H1 (cell line): ENCODE measurements around the gene MACF1. TPM values are rescaled to one million over a fixed set of nuclear protein-coding genes. Genes with fewer than 3 reads are reported as not detected.

Experiments
- CTCF ChIA-PET: fragments of 300-600 bp; sonication (Branson Sonifier 250); formaldehyde crosslinking; loops from one replicate; lab custom pipeline; 2021; ENCODE audit not compliant: partially characterized antibody; lab: Charles Lee
- POLR2A ChIA-PET: fragments of 300-600 bp; sonication (Branson Sonifier 250); formaldehyde crosslinking; loops from one replicate; lab custom pipeline; 2021; ENCODE audit warnings: inconsistent platforms; ENCODE audit not compliant: partially characterized antibody; lab: Charles Lee
- DNase-seq, 2 experiments: peaks; one replicate each; pipeline versions ENCODE4 v3.0.0 to v3.0.0-alpha.2; 2010 to 2022; ENCODE audit warnings: low spot score in 2 of 2, low read depth in 1 of 2, mixed read lengths in 1 of 2
- FAIRE-seq: peaks from 2 replicates; lab custom pipeline; 2011; peaks lifted over from hg19 to GRCh38; lab: Jason Lieb, UNC
- H2AFZ ChIP-seq: 2 replicates; pipeline ENCODE4 v1.8.1; 2012; ENCODE audit warnings: low read length, inconsistent platforms
- H2AK5ac ChIP-seq: 2 replicates; pipeline ENCODE4 v1.6.1; 2013; ENCODE audit warnings: low read depth, low read length
- H2BK120ac ChIP-seq: replicated peaks from 2 replicates; pipeline ENCODE3; 2013; ENCODE audit warnings: low read depth, low read length, inconsistent platforms
- H2BK12ac ChIP-seq: 2 replicates; pipeline ENCODE4 v1.6.1; 2013; ENCODE audit warnings: low read depth, low read length
- H2BK15ac ChIP-seq: 2 replicates; pipeline ENCODE4 v1.6.1; 2013; ENCODE audit warnings: low read length
- H2BK20ac ChIP-seq: 2 replicates; pipeline ENCODE4 v1.6.1; 2013; ENCODE audit warnings: low read length
- H2BK5ac ChIP-seq: 2 replicates; pipeline ENCODE4 v1.6.1; 2013; ENCODE audit warnings: low read depth, low read length
- H3K14ac ChIP-seq: 2 replicates; pipeline ENCODE4 v1.6.1; 2013; ENCODE audit warnings: inconsistent platforms; ENCODE audit not compliant: insufficient read length
- H3K18ac ChIP-seq: 2 replicates; pipeline ENCODE4 v1.6.1; 2013; ENCODE audit warnings: low read length; ENCODE audit errors: extremely low read depth
- H3K23ac ChIP-seq: 2 replicates; pipeline ENCODE4 v1.6.1; 2013; ENCODE audit warnings: inconsistent platforms; ENCODE audit not compliant: insufficient read length
- H3K23me2 ChIP-seq: 2 replicates; pipeline ENCODE4 v1.6.1; 2013; ENCODE audit warnings: low read depth, low read length
- H3K27ac ChIP-seq: 2 replicates; pipeline ENCODE4 v1.6.1; 2011; ENCODE audit warnings: low read depth, low read length, inconsistent platforms
- H3K27me3 ChIP-seq, 4 experiments: replicated peaks in 1 of 4; 1 replicate in 1 of 4; 2 replicates in 3 of 4; pipeline versions ENCODE4 v1.6.1 to v1.8.1; 2011 to 2013; ENCODE audit warnings: low read length in 3 of 4, mild to moderate bottlenecking in 3 of 4, inconsistent platforms in 2 of 4, mixed read lengths in 2 of 4, moderate library complexity in 1 of 4; ENCODE audit not compliant: control insufficient read depth in 3 of 4, insufficient read depth in 3 of 4; ENCODE audit errors: extremely low read depth in 1 of 4
- H3K36me3 ChIP-seq, 4 experiments: 2 replicates each; pipeline versions ENCODE4 v1.6.1 to v1.8.1; 2011 to 2013; ENCODE audit warnings: mild to moderate bottlenecking in 4 of 4, low read length in 3 of 4, moderate library complexity in 2 of 4, control low read depth in 1 of 4, inconsistent platforms in 1 of 4; ENCODE audit not compliant: insufficient read depth in 4 of 4, control insufficient read depth in 2 of 4
- H3K4ac ChIP-seq: replicated peaks from 2 replicates; pipeline ENCODE3; 2013; ENCODE audit warnings: low read length, low read depth, mixed read lengths, inconsistent platforms; ENCODE audit not compliant: insufficient read length
- H3K4me1 ChIP-seq, 4 experiments: replicated peaks in 1 of 4; 1 replicate in 1 of 4; 2 replicates in 3 of 4; pipeline versions ENCODE4 v1.6.1 to v1.8.1; 2011 to 2013; ENCODE audit warnings: low read length in 3 of 4, inconsistent platforms in 2 of 4, mixed read lengths in 1 of 4; ENCODE audit not compliant: insufficient read depth in 4 of 4, control insufficient read depth in 3 of 4
- H3K4me2 ChIP-seq, 2 experiments: 2 replicates each; pipeline versions ENCODE4 v1.6.1 to v1.8.1; 2011 to 2013; ENCODE audit warnings: low read depth in 2 of 2, low read length in 2 of 2, control low read depth in 1 of 2, inconsistent platforms in 1 of 2, mild to moderate bottlenecking in 1 of 2; ENCODE audit not compliant: insufficient read depth in 1 of 2
- H3K4me3 ChIP-seq, 4 experiments: fragments of 200-600, 300-600 bp in 1 of 4; sonication (generic), shearing (Covaris generic), sonication (Bioruptor Twin) in 1 of 4; 2 replicates each; pipeline versions ENCODE4 v1.5.1 to v1.8.1; 2011 to 2016; ENCODE audit warnings: low read length in 4 of 4, low read depth in 3 of 4, control low read depth in 2 of 4, inconsistent platforms in 2 of 4, mild to moderate bottlenecking in 2 of 4, mixed read lengths in 1 of 4, moderate library complexity in 1 of 4; ENCODE audit not compliant: insufficient read depth in 2 of 4; ENCODE audit errors: extremely low read depth in 1 of 4
- H3K56ac ChIP-seq: replicated peaks from 2 replicates; pipeline ENCODE3; 2013; ENCODE audit warnings: low read depth, mild to moderate bottlenecking, mixed read lengths, low read length, inconsistent platforms; ENCODE audit not compliant: insufficient read length
- H3K79me1 ChIP-seq: 2 replicates; pipeline ENCODE4 v1.6.1; 2013; ENCODE audit warnings: low read depth, low read length, control low read depth
- H3K79me2 ChIP-seq, 2 experiments: 2 replicates each; pipeline versions ENCODE4 v1.6.1 to v1.8.1; 2012 to 2013; ENCODE audit warnings: low read length in 2 of 2, mild to moderate bottlenecking in 2 of 2, inconsistent platforms in 1 of 2; ENCODE audit not compliant: insufficient read depth in 2 of 2, control insufficient read depth in 1 of 2
- H3K9ac ChIP-seq, 4 experiments: replicated peaks in 1 of 4; 1 replicate in 1 of 4; 2 replicates in 3 of 4; pipeline versions ENCODE4 v1.6.1 to v1.8.1; 2011 to 2013; ENCODE audit warnings: low read depth in 3 of 4, low read length in 3 of 4, control low read depth in 2 of 4, mild to moderate bottlenecking in 2 of 4, moderate library complexity in 2 of 4, inconsistent platforms in 1 of 4; ENCODE audit errors: extremely low read depth in 1 of 4
- H3K9me3 ChIP-seq, 2 experiments: 2 replicates each; pipeline versions ENCODE4 v1.6.1 to v1.8.1; 2012 to 2013; ENCODE audit warnings: mild to moderate bottlenecking in 2 of 2, moderate library complexity in 2 of 2, control low read depth in 1 of 2, inconsistent platforms in 1 of 2, low read depth in 1 of 2, low read length in 1 of 2, mixed read lengths in 1 of 2; ENCODE audit not compliant: insufficient read depth in 2 of 2
- H4K20me1 ChIP-seq, 2 experiments: replicated peaks in 1 of 2; 2 replicates each; pipeline versions ENCODE3 to v1.8.1; 2011 to 2013; ENCODE audit warnings: inconsistent platforms in 2 of 2, low read length in 2 of 2, mild to moderate bottlenecking in 1 of 2; ENCODE audit not compliant: insufficient read depth in 2 of 2, control insufficient read depth in 1 of 2
- H4K5ac ChIP-seq: 2 replicates; pipeline ENCODE4 v1.6.1; 2013; ENCODE audit warnings: low read length, low read depth, mixed read lengths, inconsistent platforms; ENCODE audit not compliant: insufficient read length
- H4K8ac ChIP-seq: 2 replicates; pipeline ENCODE4 v1.8.0; 2013; ENCODE audit warnings: mild to moderate bottlenecking, moderate library complexity, low read length, inconsistent platforms; ENCODE audit not compliant: insufficient read depth; ENCODE audit errors: extremely low read depth
- H4K91ac ChIP-seq: replicated peaks from 2 replicates; pipeline ENCODE3; 2013; ENCODE audit warnings: low read length, mixed read lengths, inconsistent platforms; ENCODE audit not compliant: insufficient read length
- EZH2 ChIP-seq: fragments of 200-600 bp; sonication (generic); IDR thresholded peaks from 2 replicates; pipeline ENCODE4 v1.7.1; 2012; ENCODE audit warnings: low read depth, mild to moderate bottlenecking, moderate library complexity, low read length, inconsistent platforms; ENCODE audit not compliant: severe bottlenecking
- KDM5A ChIP-seq: fragments of 200-600 bp; IDR thresholded peaks from 2 replicates; pipeline ENCODE4 v1.7.1; 2012; ENCODE audit warnings: mild to moderate bottlenecking, low read length, inconsistent platforms, mixed read lengths
- WGBS, 2 experiments: shearing (Covaris generic) in 1 of 2; methylation state at CpG; one replicate each; pipeline versions ENCODE4 v1.1.6 to v1.1.7; 2013 to 2015; ENCODE audit warnings: low lambda C conversion rate in 2 of 2, mixed read lengths in 2 of 2, inconsistent platforms in 1 of 2, low coverage in 1 of 2, missing lambda C conversion rate in 1 of 2; ENCODE audit not compliant: insufficient replicate concordance in 2 of 2, insufficient coverage in 1 of 2, insufficient read length in 1 of 2; ENCODE audit errors: extremely low coverage in 1 of 2, missing lambda C conversion rate in 1 of 2; 5-methylcytosine and 5-hydroxymethylcytosine counted together
- polyA plus RNA-seq, 7 experiments: library from polyadenylated mRNA; depleted of rRNA in 3 of 7; stranded (reverse) in 5 of 7; unstranded in 2 of 7; fragments of >200 nt in 5 of 7; fragments of 200-250 nt in 2 of 7; gene quantifications; 1 replicate in 5 of 7; 2 replicates in 1 of 7; 4 replicates in 1 of 7; pipeline versions ENCODE4 v1.2.1 to v1.2.3, GENCODE V29; 2011 to 2013; ENCODE audit warnings: missing spikeins in 2 of 7, mixed read lengths in 2 of 7
- total RNA-seq: library from RNA; stranded (reverse); fragmentation: NEBNext Ultra II Directional; extraction: Animal tissue kit (Norgen Biotek cat#: 25700); gene quantifications from 2 replicates; pipeline ENCODE4 v1.2.1, GENCODE V29; 2021

MACF1 gene
- total and polyA plus RNA-seq, 2 of the 8 experiments (the other 6 are each of a cell fraction or from before 2014, with no cell fraction given): 59.8 to 285 TPM

DNA sequence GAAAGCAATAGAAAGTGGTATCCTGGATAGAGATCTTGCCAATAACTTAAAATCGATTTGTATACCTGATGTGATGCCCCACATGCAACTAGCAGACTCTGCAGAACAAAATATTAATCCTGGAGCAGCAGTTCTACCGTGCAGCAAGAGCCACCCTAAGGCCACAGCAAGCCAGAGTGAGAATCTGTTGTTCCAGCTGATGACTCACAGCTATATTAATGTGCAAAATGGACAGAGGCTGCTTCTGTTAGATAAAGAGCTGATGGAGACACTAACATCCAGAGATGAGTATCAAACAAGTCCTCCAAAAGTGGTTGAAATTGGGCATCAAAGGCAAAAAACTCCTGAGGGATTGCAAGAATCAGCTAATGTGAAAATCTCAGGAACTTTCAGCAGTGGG is 127.8 kb downstream of the MACF1 start:
- Histone ChIP-seq H3K56ac (no peak overlapping the region), H3K27me3 (no peaks in the 10 kb centered on the region), H3K36me3 (peaks cover 14 to 62% (median 46%) of the 10 kb centered on the region in 4 experiments), H2AFZ (no peak overlapping the region), H2BK120ac (no peak overlapping the region), H4K91ac (no peak overlapping the region), H3K4me3 (no peak overlapping the region), H2BK15ac (no peak overlapping the region), H3K79me1 (no peaks in the 10 kb centered on the region), H3K4me2 (no peak overlapping the region), H4K20me1 (peaks cover 2% of the 10 kb centered on the region in 2 experiments), H3K9me3 (no peaks in the 10 kb centered on the region), H3K23me2 (no peaks in the 10 kb centered on the region), H3K18ac (no peak overlapping the region), H2BK20ac (no peak overlapping the region), H3K79me2 (no peaks in the 10 kb centered on the region), H3K14ac (no peak overlapping the region), H2BK5ac (no peak overlapping the region), H3K4ac (no peak overlapping the region), H3K23ac (no peak overlapping the region), H3K4me1 (no peaks in the 10 kb centered on the region; a peak in 1 of 7 replicates), H3K27ac (no peak overlapping the region), H3K9ac (no peak overlapping the region), H4K8ac (no peak overlapping the region), H2BK12ac (no peak overlapping the region), H2AK5ac (no peak overlapping the region), H4K5ac (no peak overlapping the region)
- 88% methylated on average over 2 of the region's 2 CpGs; no CpG with 5 or more reads in 1 of the 2 experiments for WGBS, 2 experiments
- CTCF ChIA-PET: interaction anchor here (1.2 to 1.4 kb wide), 2 partner anchors 14 to 33 kb away, joined by 3 to 6 read pairs; no protein-coding TSS in a partner anchor
- FAIRE-seq (no peak), DNase-seq (no peak)
- TF ChIP-seq EZH2 (no peak), KDM5A (no peak)
- POLR2A ChIA-PET: interaction anchor here (0.7 kb wide), 1 partner anchor 240 kb away, joined by 3 read pairs; no protein-coding TSS in a partner anchor
